GM23338 (cell line): Measurements from ENCODE around the gene BICRA. TPM values are rescaled to one million over a fixed set of nuclear protein-coding genes. Genes with fewer than 3 reads are reported as not detected.
A peak's percentile ranks its signal among the peaks of the same experiment; 100 is the strongest.
"Not testable (repeated sequence)": the region's sequence is repeated elsewhere in the genome, so short reads cannot be mapped to it uniquely, and the experiment has no call there.

Experiments used
- ATAC-seq: fragments of 200-7000 bp; cut with Tn5 transposase; 3 replicates; pipeline ENCODE4 v1.9.1; 2020
- DNase-seq: peaks from one replicate; pipeline ENCODE4 v3.0.0-alpha.2; 2015; ENCODE audit warnings: low spot score
- H2AFZ ChIP-seq: fragments of 200-600 bp; sonication (generic); 2 replicates; pipeline ENCODE4 v1.8.0; 2016; ENCODE audit warnings: antibody characterized with exemption, mild to moderate bottlenecking, moderate library complexity
- H3F3A ChIP-seq: fragments of 200-600 bp; sonication (generic); replicated peaks from 2 replicates; pipeline ENCODE4 v1.8.0; 2017; ENCODE audit warnings: antibody characterized with exemption, mixed run types, low read depth
- H3K27ac ChIP-seq: fragments of 200-600 bp; sonication (generic); 2 replicates; pipeline ENCODE4 v1.6.1; 2016; ENCODE audit warnings: low read depth
- H3K27me3 ChIP-seq: fragments of 200-600 bp; sonication (generic); 2 replicates; pipeline ENCODE4 v1.8.0; 2016; ENCODE audit warnings: mild to moderate bottlenecking, mixed run types, moderate library complexity; ENCODE audit not compliant: insufficient read depth
- H3K36me3 ChIP-seq: fragments of 200-600 bp; sonication (generic); 2 replicates; pipeline ENCODE4 v1.8.0; 2016; ENCODE audit warnings: mild to moderate bottlenecking; ENCODE audit not compliant: insufficient read depth
- H3K4me1 ChIP-seq: fragments of 200-600 bp; sonication (generic); 2 replicates; pipeline ENCODE4 v1.8.0; 2016; ENCODE audit warnings: mild to moderate bottlenecking, moderate library complexity; ENCODE audit not compliant: insufficient read depth
- H3K4me2 ChIP-seq: fragments of 200-600 bp; sonication (generic); 2 replicates; pipeline ENCODE4 v1.7.1; 2017; ENCODE audit warnings: mixed run types
- H3K4me3 ChIP-seq: fragments of 200-600 bp; sonication (generic); 2 replicates; pipeline ENCODE4 v1.6.1; 2016; ENCODE audit warnings: mixed run types
- H3K79me2 ChIP-seq: fragments of 200-600 bp; sonication (generic); replicated peaks from 2 replicates; pipeline ENCODE4 v1.8.0; 2017; ENCODE audit warnings: mild to moderate bottlenecking; ENCODE audit not compliant: insufficient read depth
- H3K9me2 ChIP-seq: fragments of 200-600 bp; sonication (generic); 2 replicates; pipeline ENCODE4 v1.8.0; 2017; ENCODE audit not compliant: insufficient read depth
- H4K20me1 ChIP-seq: fragments of 200-600 bp; sonication (generic); replicated peaks from 2 replicates; pipeline ENCODE4 v1.8.0; 2017; ENCODE audit warnings: mild to moderate bottlenecking; ENCODE audit not compliant: insufficient read depth
- H3K27ac Mint-ChIP-seq: 2 replicates; pipeline ENCODE4 v1.8.0; 2020; ENCODE audit warnings: inconsistent platforms, mild to moderate bottlenecking, moderate library complexity, mixed read lengths
- H3K27me3 Mint-ChIP-seq: 3 replicates; pipeline ENCODE4 v1.8.0; 2022; ENCODE audit warnings: low read depth, mild to moderate bottlenecking, moderate library complexity, mixed read lengths, inconsistent platforms; ENCODE audit not compliant: insufficient read depth, poor library complexity
- H3K36me3 Mint-ChIP-seq: 3 replicates; pipeline ENCODE4 v1.8.0; 2021; ENCODE audit warnings: low read depth, mild to moderate bottlenecking, inconsistent platforms, moderate library complexity, mixed read lengths
- H3K4me1 Mint-ChIP-seq: 3 replicates; pipeline ENCODE4 v1.8.0; 2020; ENCODE audit warnings: mild to moderate bottlenecking, inconsistent platforms, mixed read lengths
- H3K4me3 Mint-ChIP-seq: 3 replicates; pipeline ENCODE4 v1.8.0; 2021; ENCODE audit warnings: moderate library complexity, mild to moderate bottlenecking, inconsistent platforms, mixed read lengths
- H3K9me3 Mint-ChIP-seq: 3 replicates; pipeline ENCODE4 v1.8.0; 2020; ENCODE audit warnings: moderate library complexity, mild to moderate bottlenecking, inconsistent platforms, mixed read lengths
- EZH2 ChIP-seq: fragments of 200-600 bp; sonication (generic); IDR thresholded peaks from one replicate; pipeline ENCODE4 v1.8.0; 2017; ENCODE audit warnings: antibody characterized with exemption, mild to moderate bottlenecking, low read depth; ENCODE audit not compliant: unreplicated experiment
- POLR2AphosphoS5 ChIP-seq: IDR thresholded peaks from 2 replicates; pipeline ENCODE4 v1.6.1; 2016; ENCODE audit warnings: antibody characterized with exemption, low read depth
- ZNF114 ChIP-seq: fragments of 250-450 bp; sonication (Bioruptor Pico); IDR thresholded peaks from 2 replicates; pipeline ENCODE4 v1.5.0; 2020; ENCODE audit warnings: mild to moderate bottlenecking, moderate library complexity
- ZNF331 ChIP-seq: fragments of 250-450 bp; sonication (Bioruptor Pico); IDR thresholded peaks from 2 replicates; pipeline ENCODE4 v1.5.0; 2020; ENCODE audit warnings: low read depth, mild to moderate bottlenecking, moderate library complexity
- polyA plus RNA-seq: library from polyadenylated mRNA; unstranded; fragments of >200 nt; fragmentation: Nextera tagmentation; extraction: Ambion mirVana; gene quantifications from 2 replicates; pipeline ENCODE4 v1.2.1, GENCODE V29; 2016
- total RNA-seq: library from RNA; depleted of rRNA; stranded (reverse); fragments of >200 nt; shearing (Covaris generic); gene quantifications from 2 replicates; pipeline ENCODE4 v1.2.3, GENCODE V29; 2014
- TF ChIP-seq, protein P1 (sequence below), 2 experiments: fragments of 200-600 bp in 1 of 2; sonication (generic) in 1 of 2; conservative IDR thresholded peaks; 2 replicates each; pipeline versions ENCODE4 v1.5.1 to v1.6.1; 2016 to 2017; ENCODE audit warnings: antibody characterized with exemption in 2 of 2, low read depth in 2 of 2, mild to moderate bottlenecking in 2 of 2, moderate library complexity in 1 of 2

The BICRA gene
- total and polyA plus RNA-seq, 2 experiments from 2014 or later, result 7.0 to 37.7 TPM

DNA sequence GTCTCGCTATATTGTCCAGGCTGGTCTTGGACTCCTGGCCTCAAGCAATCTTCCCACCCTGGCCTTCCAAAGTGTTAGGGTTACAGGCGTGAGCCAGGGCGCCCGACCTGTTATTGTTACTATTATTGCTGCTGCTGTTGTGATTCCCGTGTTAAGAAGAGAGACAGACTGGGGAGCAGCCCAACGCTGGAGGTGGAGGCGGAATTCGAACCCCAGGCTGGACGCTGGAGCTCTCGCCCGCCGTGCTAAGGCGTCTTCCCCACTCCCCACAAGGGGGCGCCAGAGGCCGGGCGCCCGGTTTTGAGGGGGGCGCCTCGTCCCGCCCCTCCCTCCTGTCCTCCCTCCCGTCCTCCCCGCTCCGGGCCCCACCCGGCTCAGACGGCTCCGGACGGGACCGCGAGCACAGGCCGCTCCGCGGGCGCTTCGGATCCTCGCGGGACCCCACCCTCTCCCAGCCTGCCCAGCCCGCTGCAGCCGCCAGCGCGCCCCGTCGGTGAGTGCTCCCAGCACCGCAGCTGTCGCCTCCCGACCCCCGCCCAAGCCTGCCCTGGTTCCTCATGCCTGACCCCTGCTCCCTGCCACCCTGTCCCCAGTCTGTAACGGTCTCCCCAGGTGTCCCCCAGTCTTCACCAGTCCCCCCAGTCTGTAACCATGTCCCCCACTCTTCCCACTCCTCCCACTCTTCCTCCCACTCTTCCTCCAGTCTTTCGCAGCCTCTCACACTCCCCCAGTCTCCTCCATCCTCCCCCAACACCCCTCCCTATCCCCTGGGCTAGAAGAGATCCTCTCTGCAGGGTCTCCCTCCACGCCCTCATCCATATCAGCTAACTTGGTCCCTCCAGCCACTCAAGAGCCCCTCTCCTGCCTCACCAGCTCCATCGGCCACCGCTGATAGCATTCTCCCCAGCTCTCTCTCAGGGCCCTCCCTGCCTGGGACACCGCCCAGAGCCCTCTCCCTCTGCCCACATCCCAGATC, 104.4 kb downstream of the BICRA start, which contains the start of gene EHD2:
Gene EHD2, plus strand, starts transcription at position 377 of the 976 bp plus-strand sequence. CDS start 3,191 bp downstream, outside the sequence.
- Histone ChIP-seq H3K4me3 (peak within 1 kb of the TSS; percentile 60), H2AFZ (peak within 1 kb of the TSS; percentile 90), H3K36me3 (no peaks in the 10 kb centered on the region), H3K27me3 (no peaks in the 10 kb centered on the region), H3K27ac (no peak within 1 kb of the TSS), H3K79me2 (no peaks in the 10 kb centered on the region), H4K20me1 (no peaks in the 10 kb centered on the region), H3F3A (no peaks in the 10 kb centered on the region; the same call in 1 of the 2 replicates), H3K4me1 (no peaks in the 10 kb centered on the region; the same call in 1 of the 2 replicates), H3K9me2 (no peaks in the 10 kb centered on the region), H3K4me2 (peak within 1 kb of the TSS; percentile 78)
- peaks cover 19% of the 10 kb centered on the region for H3K36me3 Mint-ChIP-seq
- ATAC-seq (peak; percentile 89), DNase-seq (peak; percentile 78)
- peaks cover 21% of the 10 kb centered on the region for H3K9me3 Mint-ChIP-seq
- no peak within 1 kb of the TSS for H3K27ac Mint-ChIP-seq
- H3K27me3 Mint-ChIP-seq, result peaks cover 19% of the 10 kb centered on the region
- H3K4me1 Mint-ChIP-seq, result peaks cover 2% of the 10 kb centered on the region; the same call in 1 of the 3 replicates
- TF ChIP-seq, protein P1, sequence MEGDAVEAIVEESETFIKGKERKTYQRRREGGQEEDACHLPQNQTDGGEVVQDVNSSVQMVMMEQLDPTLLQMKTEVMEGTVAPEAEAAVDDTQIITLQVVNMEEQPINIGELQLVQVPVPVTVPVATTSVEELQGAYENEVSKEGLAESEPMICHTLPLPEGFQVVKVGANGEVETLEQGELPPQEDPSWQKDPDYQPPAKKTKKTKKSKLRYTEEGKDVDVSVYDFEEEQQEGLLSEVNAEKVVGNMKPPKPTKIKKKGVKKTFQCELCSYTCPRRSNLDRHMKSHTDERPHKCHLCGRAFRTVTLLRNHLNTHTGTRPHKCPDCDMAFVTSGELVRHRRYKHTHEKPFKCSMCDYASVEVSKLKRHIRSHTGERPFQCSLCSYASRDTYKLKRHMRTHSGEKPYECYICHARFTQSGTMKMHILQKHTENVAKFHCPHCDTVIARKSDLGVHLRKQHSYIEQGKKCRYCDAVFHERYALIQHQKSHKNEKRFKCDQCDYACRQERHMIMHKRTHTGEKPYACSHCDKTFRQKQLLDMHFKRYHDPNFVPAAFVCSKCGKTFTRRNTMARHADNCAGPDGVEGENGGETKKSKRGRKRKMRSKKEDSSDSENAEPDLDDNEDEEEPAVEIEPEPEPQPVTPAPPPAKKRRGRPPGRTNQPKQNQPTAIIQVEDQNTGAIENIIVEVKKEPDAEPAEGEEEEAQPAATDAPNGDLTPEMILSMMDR (conservative IDR thresholded peaks at IDR 0.05; ENCODE audit: low read depth in 2 of 2), result peak; percentile 75 to 83
- peak; percentile 56 for TF ChIP-seq POLR2AphosphoS5
- no peak for TF ChIP-seq EZH2
- no peak for TF ChIP-seq ZNF114 (CRISPR knock-in tag)
- H3K4me3 Mint-ChIP-seq, result peak within 1 kb of the TSS; percentile 64

DNA sequence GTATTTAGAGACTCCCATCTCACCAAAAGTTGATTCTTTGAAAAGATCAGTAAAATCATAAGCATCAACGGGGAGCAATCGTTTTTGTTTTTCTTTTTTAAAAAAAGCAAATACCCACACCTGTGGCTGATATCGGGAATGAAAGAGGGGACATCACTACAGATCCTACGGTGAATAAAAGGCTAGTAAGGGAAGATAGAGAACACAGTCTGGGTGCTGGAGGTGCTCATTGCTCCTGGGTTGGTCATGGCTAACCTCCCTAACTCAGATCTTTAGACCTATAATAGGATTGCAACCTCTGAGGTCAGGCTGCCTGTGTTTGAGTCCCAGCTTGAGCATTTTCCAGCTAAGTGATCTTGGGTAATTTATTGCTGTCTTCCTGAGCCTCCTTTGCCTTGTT, 105.4 kb downstream of the BICRA start:
- Histone ChIP-seq H3K27me3 (no peaks in the 10 kb centered on the region), H2AFZ (no peak overlapping the region), H3K9me2 (no peaks in the 10 kb centered on the region), H3K4me3 (peak overlapping the region; percentile 60; the same call in 1 of the 2 replicates), H3K4me1 (no peaks in the 10 kb centered on the region; the same call in 1 of the 2 replicates), H3K36me3 (no peaks in the 10 kb centered on the region), H3K79me2 (no peaks in the 10 kb centered on the region), H3K27ac (no peak overlapping the region), H3K4me2 (peak overlapping the region; percentile 78; the same call in 1 of the 2 replicates), H4K20me1 (no peaks in the 10 kb centered on the region), H3F3A (no peaks in the 10 kb centered on the region; the same call in 1 of the 2 replicates)
- peak overlapping the region; percentile 55; the same call in 1 of the 3 replicates for H3K4me3 Mint-ChIP-seq
- H3K27ac Mint-ChIP-seq, result no peak overlapping the region
- peaks cover 19% of the 10 kb centered on the region for H3K36me3 Mint-ChIP-seq
- ATAC-seq (no peak), DNase-seq (no peak)
- peaks cover 6% of the 10 kb centered on the region; the same call in 2 of the 3 replicates for H3K4me1 Mint-ChIP-seq
- no peak for TF ChIP-seq ZNF331 (CRISPR knock-in tag)
- peaks cover 21% of the 10 kb centered on the region for H3K9me3 Mint-ChIP-seq
- H3K27me3 Mint-ChIP-seq, result peaks cover 19% of the 10 kb centered on the region

DNA sequence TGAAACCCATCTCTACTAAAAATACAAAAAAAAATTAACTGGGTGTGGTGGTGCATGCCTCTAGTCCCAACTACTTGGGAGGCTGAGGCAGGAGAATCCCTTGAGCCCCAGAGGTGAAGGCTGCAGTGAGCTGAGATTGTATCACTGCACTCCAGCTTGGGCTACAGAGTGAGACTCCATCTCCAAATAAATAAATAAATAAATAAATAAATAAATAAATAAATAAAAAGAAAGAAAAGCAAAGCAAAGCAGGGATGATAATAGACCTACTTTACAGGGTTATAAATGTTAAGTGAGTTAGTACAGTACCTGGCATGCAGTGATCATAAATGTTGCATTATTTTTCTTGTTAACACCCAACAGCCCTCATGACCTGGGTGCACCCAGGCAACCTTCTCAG, 105.9 kb downstream of the BICRA start:
- DNase-seq, H3K4me2 ChIP-seq, H3K4me1 Mint-ChIP-seq, H3K27ac Mint-ChIP-seq, H3K4me1 ChIP-seq, H3K79me2 ChIP-seq, H3F3A ChIP-seq, H3K4me3 Mint-ChIP-seq, H3K36me3 ChIP-seq, H4K20me1 ChIP-seq, H3K4me3 ChIP-seq, H3K27ac ChIP-seq, H2AFZ ChIP-seq, H3K27me3 ChIP-seq, H3K9me2 ChIP-seq, ATAC-seq: not testable (repeated sequence)
- Mint-ChIP-seq H3K9me3 (peaks cover 21% of the 10 kb centered on the region), H3K27me3 (peaks cover 19% of the 10 kb centered on the region), H3K36me3 (peaks cover 19% of the 10 kb centered on the region)
